G401 (cell line): ENCODE data around the gene ITFG1. TPM values are rescaled to one million over a fixed set of nuclear protein-coding genes. Genes with fewer than 3 reads are reported as not detected.
"Not testable (repeated sequence)": the region's sequence is repeated elsewhere in the genome, so short reads cannot be mapped to it uniquely, and the experiment has no call there.

Source experiments
- DNase-seq: peaks from one replicate; pipeline ENCODE4 v3.0.0-alpha.2; 2015; ENCODE audit warnings: low spot score
- in situ Hi-C: cut with HindIII; loops from 2 replicates; pipeline ENCODE4 v1.10.0; 2016; ENCODE audit warnings: low sequenced_read_pairs, mixed read lengths
- total RNA-seq: library from RNA; depleted of rRNA; stranded (reverse); fragments of >200 nt; shearing (Covaris generic); gene quantifications from 2 replicates; pipeline ENCODE4 v1.2.3, GENCODE V29; 2014

Gene ITFG1
- total RNA-seq, 1 experiment from 2014 or later: 37.9 TPM

DNA sequence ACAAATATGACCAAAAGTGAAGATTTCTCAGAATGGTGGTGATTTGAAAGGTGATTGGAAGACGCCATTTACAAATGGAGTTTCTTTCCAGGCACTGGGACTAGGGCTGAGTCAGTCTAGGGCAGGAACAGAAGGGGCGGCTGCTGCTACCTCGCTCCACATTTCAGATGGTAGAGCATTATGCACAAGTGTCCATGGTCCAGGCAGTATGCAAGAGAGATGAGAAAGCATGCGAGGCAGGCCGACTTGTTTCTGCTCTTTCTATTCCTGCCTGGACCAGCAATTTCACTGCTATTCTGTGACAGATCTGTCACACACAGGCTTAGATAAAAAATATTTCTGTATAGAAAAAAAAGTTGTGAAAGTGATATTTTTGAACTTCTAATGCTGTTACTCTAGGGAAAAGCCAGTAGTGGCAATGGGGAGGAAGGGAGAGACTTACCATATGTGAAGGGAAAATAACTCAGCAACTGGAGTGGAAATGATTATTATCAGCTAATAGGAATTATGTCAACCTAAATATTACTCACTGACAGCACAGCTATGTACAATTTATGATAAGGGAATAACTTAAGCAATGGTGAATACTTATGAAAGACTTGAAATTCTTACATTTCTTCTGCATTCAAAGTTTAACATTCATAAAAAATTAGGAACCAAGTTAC is 182.4 kb downstream of the ITFG1 start:
- in situ Hi-C loops: no loop called here
- no peak for DNase-seq

DNA sequence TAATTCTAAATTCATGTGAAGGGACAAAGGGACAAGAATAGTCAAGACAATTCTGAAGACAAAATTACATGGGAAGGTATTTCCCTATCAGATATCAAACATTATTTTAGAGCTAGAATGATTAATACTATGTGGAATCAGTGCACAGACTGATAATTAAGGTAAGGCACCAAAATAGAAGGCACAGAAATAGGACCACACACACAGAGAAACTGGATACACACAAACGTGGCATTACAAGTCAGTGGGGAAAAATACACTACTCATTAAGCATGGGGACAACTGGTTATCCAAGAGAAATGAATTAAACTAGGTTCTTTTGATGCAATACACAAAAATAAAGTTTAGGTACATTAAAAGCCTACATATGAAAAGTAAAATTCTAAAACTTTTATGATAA is 184.3 kb downstream of the ITFG1 start:
- DNase-seq: no peak
- in situ Hi-C loops: no loop called here

DNA sequence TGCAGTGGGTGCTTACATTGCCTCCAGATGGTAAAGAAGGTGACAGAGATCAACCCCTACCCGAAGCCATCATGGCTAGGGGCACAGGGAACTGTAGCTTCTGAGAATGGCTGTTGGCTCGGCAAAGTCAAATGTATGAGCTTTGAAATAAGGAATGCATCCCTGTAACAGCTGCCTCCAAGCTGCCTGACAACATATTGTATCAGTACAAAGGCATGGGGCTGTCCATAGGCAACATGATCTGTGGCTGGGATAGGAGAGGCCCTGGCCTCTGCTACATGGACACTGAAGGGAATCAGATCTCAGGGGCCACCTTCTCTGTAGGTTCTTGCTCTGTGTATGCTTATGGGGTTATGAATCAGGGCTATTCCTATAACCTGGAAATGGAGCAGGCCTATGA is 197.9 kb downstream of the ITFG1 start:
- in situ Hi-C loops: no loop called here
- DNase-seq: no peak

DNA sequence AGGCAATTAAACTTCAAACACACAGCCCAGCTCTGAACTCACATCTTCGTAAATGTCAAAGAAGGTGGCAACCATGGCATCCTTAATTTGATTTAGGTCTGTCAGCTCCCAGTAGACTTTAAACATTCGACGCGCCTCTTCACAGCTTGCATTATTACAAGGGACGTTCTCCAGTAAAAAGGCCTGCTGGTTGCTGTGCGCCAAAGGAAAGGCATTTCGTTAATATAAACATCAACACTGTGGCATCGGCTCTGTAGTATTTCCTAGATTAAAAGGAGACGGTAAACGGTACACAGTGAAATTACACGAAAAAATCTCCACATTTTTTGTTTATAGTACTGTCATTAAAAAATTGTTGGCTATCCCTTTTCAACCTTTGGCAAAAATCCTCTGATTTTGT is 200.4 kb downstream of the ITFG1 start:
- in situ Hi-C loops: no loop called here

DNA sequence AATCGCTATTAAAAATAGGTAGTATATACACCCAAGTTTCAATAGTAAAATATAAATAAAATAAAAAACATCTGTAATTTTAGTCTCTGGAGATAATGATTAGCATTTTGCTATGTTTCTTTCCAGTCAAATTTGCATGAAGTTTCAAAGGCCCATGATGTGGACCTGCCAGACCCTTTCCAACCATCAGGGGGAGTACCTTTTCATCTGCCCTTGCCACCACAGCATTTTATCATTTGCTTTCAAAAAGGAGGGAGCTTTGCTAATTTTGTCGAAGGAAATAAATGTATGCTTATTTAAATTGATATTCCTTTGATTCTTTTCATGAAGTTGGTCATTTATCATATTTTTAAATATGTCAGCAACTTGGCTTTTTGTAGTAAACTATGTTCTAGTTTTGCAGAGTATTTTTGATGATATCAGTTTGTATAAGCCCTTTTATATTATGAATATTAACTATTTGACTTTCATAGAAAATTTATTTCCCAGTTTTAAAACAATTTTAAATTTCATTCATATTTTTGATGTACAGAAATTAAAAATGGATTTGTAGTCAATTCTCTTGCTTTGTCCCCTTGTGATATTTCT is 201.9 kb downstream of the ITFG1 start:
- in situ Hi-C loops: no loop called here
- peak; percentile 7 for DNase-seq

More for the DNA sequence above, 200.4 kb downstream of the ITFG1 start:
- no peak for DNase-seq

DNA sequence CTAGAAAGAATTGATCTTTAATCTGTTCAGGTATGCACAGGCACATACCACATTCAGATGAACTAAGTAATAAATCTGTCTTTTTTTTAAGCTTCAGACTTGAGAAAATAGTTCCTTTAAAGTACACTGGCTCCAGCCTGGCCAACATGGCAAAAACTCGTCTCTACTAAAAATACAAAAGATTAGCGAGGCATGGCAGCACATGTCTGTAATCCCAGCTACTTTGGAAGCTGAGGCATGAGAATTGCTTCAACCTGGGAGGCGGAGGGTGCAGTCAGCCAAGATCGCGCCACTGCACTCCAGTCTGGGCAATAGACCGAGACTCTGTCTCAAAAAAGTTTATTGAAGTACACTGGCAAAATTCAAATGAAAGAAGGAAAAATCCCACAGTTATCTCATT is 206.1 kb downstream of the ITFG1 start:
- in situ Hi-C loops: no loop called here
- no peak for DNase-seq

DNA sequence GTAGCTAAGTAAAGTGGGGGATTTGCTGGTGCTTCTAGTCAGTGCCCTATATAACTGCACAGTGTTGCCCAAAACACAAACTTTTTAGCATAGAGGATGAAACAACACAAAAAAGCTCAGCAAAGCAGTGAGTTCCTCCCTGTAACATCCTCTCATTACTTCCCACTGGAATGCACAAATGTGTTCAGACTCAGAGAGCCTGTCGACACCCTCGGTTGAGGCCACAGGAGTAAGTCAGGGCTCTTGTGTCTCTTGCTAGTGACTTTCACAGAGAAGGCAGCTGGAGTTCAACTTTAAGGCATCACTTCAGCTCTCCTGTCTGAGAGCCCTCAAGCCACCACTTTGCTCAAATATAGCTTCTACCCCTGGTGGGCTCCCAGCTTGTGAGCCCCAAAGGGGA is 209.9 kb downstream of the ITFG1 start:
- no peak for DNase-seq
- in situ Hi-C loops: no loop called here

DNA sequence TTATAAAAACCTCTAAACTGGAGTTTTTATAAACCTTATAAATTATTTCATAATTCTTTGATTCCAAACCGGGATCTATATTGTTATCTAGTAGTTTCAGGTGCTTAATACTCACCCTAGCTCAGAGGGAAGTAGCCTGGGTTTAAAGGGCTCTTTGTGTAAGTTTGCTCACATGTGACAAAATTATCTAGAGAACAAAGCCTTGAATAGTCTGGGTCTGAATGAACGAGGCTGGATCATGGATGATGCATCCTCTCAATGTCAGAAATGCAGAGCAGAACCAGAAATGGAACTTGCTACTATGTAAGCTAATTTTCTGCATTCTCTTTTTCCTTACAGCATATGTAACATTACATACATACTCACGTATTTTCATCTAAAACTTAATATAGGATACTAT is 213.2 kb downstream of the ITFG1 start:
- DNase-seq: no peak
- in situ Hi-C loops: no loop called here

DNA sequence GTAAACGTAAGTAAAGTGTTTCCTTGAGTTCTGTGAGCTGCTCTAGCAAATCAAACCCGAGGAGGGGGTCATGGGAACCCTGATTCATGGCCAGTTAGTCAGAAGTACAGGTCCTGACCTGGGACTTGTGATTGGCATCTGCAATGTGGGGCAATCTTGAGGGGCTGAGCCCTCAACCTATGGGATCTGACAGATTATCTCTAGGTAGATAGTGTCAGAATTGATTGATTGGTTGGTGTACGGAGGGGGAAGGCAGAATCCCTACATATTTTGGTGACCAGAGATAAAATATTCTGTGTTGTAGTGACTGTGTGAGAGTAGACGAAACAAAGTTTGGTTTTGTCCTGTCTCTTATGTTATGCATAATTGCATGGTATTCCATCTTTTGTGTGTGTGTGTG is 216.7 kb downstream of the ITFG1 start:
- in situ Hi-C loops: no loop called here
- no peak for DNase-seq

DNA sequence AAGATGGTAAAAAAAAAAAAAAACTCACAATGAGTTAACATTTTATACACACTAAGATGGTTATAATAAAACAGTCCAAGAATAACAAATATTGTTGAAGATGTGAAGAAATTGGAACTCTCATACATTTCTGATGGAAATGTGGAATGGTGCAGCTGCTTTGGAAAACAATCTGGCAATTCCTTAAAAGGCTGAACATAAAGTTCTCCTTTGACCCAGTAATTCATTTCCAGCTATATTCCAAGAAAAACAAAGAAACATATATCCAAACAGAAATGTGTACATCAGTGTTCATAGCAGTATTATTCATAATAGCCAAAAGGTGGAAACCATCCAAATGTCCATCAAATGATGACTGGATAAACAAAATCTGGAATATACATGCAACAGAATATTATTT is 219.8 kb downstream of the ITFG1 start:
- in situ Hi-C loops: no loop called here
- DNase-seq: no peak

DNA sequence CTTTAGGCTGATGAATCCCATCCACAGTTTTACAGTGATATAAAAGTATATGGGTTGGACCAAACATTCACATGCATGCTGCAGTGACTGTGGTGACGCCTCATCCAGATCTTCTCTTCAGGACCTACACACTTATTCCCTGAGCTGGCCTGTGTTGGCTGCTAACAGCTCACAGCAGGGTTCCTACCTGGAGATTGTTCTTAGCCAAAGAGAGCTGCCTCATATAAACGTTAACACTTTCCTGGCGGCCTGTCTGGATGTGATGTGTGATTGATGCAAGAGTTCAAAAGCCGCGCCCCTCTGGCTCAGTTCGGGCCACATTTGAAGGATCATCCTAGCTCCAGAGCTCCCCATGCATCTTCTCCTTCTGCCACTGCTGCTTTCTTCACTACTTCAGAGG is 224.1 kb downstream of the ITFG1 start:
- no peak for DNase-seq
- in situ Hi-C loops: no loop called here

DNA sequence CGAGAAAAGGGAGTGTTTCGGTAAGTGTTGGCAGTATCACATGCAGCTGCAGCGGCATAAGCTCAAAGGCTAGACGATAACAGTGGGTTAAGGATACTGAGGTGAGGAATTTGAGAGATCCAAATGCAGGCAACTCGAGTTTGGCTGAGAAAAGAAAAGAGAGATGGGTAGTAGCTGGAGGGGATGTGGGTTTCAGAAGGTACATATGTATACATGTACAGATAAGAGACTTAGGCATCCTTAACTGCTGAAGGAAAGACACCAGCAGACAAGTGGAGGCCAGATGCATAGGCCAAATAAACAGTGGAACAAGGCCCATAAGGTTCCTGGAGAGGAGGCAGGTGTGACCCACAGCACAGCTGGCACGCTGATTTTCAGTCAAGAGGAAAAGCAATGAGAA is 230.6 kb downstream of the ITFG1 start:
- in situ Hi-C loops: no loop called here
- no peak for DNase-seq

DNA sequence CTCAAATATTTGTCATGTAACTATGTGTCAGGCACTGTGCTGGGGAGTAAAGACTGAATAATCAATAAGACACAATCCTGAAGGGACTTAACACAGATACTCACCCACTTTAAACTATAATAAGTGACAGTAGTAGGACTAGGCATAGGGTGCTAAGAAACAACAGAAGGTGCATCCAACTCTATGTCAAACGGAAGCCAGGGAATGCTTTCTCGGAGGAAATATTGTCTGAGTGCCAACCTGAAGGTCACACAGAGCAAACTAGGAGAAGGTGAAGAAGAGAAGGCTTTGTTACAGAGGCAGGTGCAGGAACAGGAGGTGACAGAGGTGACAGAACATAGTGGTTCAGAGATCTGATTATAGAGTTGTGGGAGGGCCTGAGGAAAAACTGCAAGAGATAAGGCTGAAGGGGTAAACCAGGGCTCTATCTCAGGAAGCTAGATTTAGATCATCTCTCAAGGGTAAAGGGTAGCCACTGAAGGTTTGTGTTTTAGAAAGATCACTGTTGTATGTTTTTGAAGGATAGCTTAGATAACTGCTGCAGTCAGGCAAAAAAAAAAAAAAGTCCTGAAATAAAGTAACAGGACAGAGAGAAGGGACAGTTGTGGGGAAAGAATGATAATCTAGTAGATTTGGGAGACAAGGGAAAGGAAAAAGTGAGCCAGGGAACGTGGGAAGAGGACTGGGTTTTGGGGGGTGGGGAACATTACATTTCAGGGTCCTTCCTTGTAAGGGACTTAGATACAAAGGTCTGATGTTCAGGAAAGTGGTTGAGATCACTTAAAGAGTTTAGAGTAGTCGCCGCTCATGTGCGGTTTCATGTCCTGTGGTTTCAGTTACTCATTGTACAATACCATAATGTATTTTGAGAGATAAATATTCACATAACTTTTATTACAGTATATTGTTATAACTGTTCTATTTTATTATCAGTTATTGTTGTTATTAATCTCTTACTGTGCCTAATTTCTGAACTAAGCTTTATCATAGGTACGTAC is 231.5 kb downstream of the ITFG1 start:
- in situ Hi-C loops: no loop called here
- DNase-seq: no peak

DNA sequence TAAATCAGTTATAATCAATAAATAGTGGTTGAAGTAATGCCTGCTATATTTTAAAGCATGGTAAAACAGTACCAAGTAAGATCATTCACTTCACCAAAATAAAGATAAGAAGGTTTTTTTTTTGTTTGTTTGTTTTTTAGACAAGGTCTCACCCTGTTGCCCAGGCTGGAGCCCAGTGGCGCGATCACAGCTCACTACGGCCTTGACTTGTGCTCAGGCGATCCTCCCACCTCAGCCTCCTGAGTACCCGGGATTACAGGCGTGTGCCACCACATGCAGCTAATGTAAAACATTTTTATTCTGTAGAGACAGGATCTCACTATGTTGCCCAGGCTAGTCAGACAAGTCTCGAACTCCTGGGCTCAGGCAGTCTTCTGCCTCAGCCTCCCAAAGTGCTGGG is 232.6 kb downstream of the ITFG1 start:
- DNase-seq: no peak
- in situ Hi-C loops: no loop called here

DNA sequence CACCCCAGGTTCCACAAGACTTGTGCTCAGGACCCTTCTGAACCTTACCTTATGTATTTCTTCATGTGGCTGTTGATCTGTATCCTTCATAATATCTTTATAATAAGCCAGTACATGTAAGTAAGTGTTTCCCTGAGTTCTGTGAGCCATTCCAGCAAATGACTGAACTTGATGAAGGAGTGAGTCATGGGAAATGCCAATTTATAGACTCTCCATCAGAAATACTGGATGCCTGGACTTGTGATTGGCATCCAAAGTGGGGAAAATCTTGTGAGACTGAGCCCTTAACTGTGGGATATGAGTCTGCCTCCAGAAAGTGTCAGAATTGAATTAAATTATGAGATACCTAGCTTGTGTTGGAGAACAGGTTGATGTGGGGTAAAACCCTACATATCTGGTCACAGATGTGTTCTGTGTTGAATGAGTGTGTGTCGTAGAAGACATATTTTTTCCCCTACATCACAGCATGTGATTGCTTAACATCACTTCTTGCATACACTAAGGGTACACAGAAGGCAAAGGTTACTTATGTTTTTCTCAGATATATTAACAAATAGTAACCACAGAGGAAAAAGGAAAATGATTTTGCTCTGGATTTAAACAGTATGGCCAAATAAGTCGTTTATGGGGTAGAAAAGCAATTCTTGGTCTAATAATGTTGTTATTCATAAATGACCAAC is 247.0 kb downstream of the ITFG1 start:
- in situ Hi-C loops: no loop called here
- no peak for DNase-seq

DNA sequence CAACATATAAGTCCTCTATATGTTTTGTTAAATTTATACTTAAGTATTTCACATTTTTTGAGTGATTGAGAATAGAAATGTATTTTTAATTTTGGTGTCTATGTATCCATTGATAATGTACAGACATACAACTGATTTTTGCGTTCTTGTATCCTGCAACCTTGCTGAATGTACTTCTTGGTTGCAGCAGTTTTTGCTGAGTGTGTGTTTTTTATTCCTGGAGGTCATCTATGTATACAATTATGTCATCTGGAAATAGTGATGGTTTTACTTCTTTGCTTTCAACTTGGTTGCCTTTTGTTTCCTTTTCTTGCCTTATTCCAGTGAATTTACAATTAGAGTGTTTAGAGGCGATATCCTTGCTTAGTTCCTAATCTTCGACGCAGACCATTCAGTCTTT is 249.6 kb downstream of the ITFG1 start:
- in situ Hi-C loops: no loop called here
- DNase-seq: no peak

DNA sequence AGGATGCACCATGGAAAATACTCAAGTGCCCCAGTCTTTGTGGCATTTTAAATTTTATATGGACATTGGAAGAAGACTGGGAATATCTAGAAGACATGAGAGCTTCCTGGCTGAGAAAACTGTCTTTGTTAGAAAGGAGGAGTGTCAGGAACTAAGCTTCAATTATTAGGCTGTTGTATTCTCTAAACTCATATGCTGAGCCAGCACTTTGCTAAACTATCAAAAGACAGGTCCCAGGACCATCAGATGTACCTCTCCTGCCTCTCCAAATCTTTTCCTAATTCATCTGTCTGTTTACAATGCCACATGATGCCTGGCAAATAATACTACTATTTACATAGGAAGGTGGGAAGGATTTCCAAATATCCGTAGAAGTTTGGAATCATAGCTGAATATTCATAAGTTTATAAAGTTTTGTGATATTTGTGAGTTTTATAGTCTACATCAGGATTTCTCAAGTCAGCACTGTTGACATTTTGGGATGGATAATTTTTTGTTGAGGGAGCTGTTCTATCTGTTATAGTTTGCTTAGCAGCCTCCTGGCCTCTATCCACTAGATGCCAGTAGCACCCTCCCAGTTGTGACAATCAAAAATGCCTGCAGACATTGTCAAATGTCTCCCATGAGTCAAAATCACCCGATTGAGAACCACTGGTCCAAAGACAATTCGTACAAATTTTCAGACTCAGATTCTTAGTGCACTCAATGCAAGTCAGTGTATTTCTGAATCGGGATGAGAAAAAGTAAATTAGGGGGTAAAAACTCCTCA is 255.9 kb downstream of the ITFG1 start:
- in situ Hi-C loops: no loop called here
- no peak for DNase-seq

DNA sequence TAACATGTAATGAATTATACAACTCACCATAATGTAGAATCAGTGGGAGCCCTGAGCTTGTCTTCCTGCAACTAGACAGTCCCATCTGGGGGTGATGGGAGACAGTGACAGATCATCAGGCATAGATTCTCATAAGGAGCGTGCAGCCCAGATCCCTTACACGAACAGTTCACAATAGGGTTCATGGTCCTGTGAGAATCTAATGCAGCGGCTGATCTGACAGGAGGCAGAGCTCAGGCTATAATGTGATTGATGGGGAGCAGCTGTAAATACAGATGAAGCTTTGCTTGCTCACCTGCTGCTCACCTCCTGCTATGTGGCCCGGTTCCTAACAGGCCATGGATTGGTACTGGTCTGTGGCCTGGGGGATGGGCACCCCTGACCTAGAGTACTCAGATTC is 257.4 kb downstream of the ITFG1 start:
- DNase-seq, in situ Hi-C loops: not testable (repeated sequence)

DNA sequence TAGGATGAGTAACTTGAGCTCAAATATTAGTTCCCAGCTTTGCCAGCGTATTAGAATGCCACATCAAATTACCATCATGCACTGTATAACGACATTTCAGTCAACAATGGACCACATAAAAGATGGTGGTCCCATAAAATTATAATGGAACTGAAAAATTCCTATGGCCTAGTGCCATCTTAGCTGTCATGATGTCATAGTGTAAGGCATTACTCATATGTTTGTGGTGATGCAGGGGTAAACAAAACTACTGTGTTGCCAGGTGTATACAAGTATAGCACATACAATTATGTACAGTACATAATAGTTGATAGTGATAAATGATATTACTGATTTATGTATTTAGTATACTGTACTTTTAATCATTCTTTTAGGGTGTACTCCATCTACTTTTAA is 262.7 kb downstream of the ITFG1 start:
- DNase-seq: no peak
- in situ Hi-C loops: no loop called here
